Mesendoderm (in vitro differentiated cells): Measurements from ENCODE around the gene MVD.

Source experiments
- DNase-seq: peaks from one replicate; pipeline ENCODE4 v3.0.0; 2013
- H2AK5ac ChIP-seq: 2 replicates; pipeline ENCODE4 v1.6.1; 2013; ENCODE audit warnings: low read length, inconsistent platforms
- H2BK120ac ChIP-seq: 2 replicates; pipeline ENCODE4 v1.6.1; 2013; ENCODE audit warnings: low read depth, mild to moderate bottlenecking, low read length, moderate library complexity, mixed read lengths
- H2BK15ac ChIP-seq: replicated peaks from 2 replicates; pipeline ENCODE4 v1.6.1; 2013; ENCODE audit warnings: low read depth, mild to moderate bottlenecking, moderate library complexity
- H2BK5ac ChIP-seq: 2 replicates; pipeline ENCODE4 v1.6.1; 2013; ENCODE audit warnings: low read length, inconsistent platforms
- H3K18ac ChIP-seq: 2 replicates; pipeline ENCODE4 v1.6.1; 2013; ENCODE audit warnings: mild to moderate bottlenecking, low read length, mixed read lengths
- H3K23ac ChIP-seq: one replicate; pipeline ENCODE4 v1.6.1; 2013; ENCODE audit warnings: low read length
- H3K27ac ChIP-seq: 2 replicates; pipeline ENCODE4 v1.5.1; 2013; ENCODE audit warnings: low read depth, mild to moderate bottlenecking, inconsistent platforms, low read length, moderate library complexity
- H3K27me3 ChIP-seq: 2 replicates; pipeline ENCODE4 v1.6.1; 2013; ENCODE audit warnings: low read length, control low read depth, mild to moderate bottlenecking, inconsistent platforms; ENCODE audit not compliant: insufficient read depth, poor library complexity
- H3K36me3 ChIP-seq: 2 replicates; pipeline ENCODE4 v1.6.1; 2013; ENCODE audit warnings: low read length, inconsistent platforms; ENCODE audit not compliant: control insufficient read depth, insufficient read depth
- H3K4ac ChIP-seq: one replicate; pipeline ENCODE4 v1.6.1; 2013; ENCODE audit warnings: low read depth, mild to moderate bottlenecking, low read length, moderate library complexity
- H3K4me1 ChIP-seq: 2 replicates; pipeline ENCODE4 v1.6.1; 2013; ENCODE audit warnings: low read depth, low read length, inconsistent platforms; ENCODE audit not compliant: control insufficient read depth
- H3K4me2 ChIP-seq: 2 replicates; pipeline ENCODE4 v1.6.1; 2013; ENCODE audit warnings: low read length
- H3K4me3 ChIP-seq: 2 replicates; pipeline ENCODE4 v1.5.1; 2013; ENCODE audit warnings: mild to moderate bottlenecking, low read length
- H3K56ac ChIP-seq: one replicate; pipeline ENCODE4 v1.6.1; 2013; ENCODE audit warnings: low read length
- H3K79me1 ChIP-seq: 2 replicates; pipeline ENCODE4 v1.6.1; 2013; ENCODE audit warnings: low read length, inconsistent platforms
- H3K79me2 ChIP-seq: 2 replicates; pipeline ENCODE4 v1.6.1; 2013; ENCODE audit warnings: mild to moderate bottlenecking, low read length; ENCODE audit not compliant: control insufficient read depth, insufficient read depth
- H3K9ac ChIP-seq: 2 replicates; pipeline ENCODE4 v1.6.1; 2013; ENCODE audit warnings: low read length, inconsistent platforms
- H4K5ac ChIP-seq: one replicate; pipeline ENCODE4 v1.6.1; 2013; ENCODE audit warnings: low read length
- H4K8ac ChIP-seq: one replicate; pipeline ENCODE4 v1.6.1; 2013; ENCODE audit warnings: low read depth, mild to moderate bottlenecking, control low read depth, low read length, moderate library complexity
- WGBS: extraction: QIAGEN DNeasy Blood & Tissue Kit; methylation state at CpG from one replicate; pipeline ENCODE4 v1.1.7; 2013; ENCODE audit warnings: low lambda C conversion rate, missing lambda C conversion rate; ENCODE audit not compliant: insufficient coverage; ENCODE audit errors: extremely low coverage; 5-methylcytosine and 5-hydroxymethylcytosine counted together

MVD gene

GRCh38 chr16:88697831-88698615, 35.1 kb upstream of the MVD start:
- Histone ChIP-seq H4K8ac (no peak overlapping the region), H3K4me3 (no peak overlapping the region), H3K23ac (no peak overlapping the region), H3K4ac (no peak overlapping the region), H3K79me1 (no peaks in the 10 kb centered on the region), H2BK120ac (no peak overlapping the region), H3K79me2 (no peaks in the 10 kb centered on the region), H3K27ac (no peak overlapping the region), H3K4me2 (no peak overlapping the region), H3K4me1 (no peaks in the 10 kb centered on the region), H4K5ac (no peak overlapping the region), H2AK5ac (no peak overlapping the region), H3K36me3 (no peaks in the 10 kb centered on the region), H3K27me3 (no peaks in the 10 kb centered on the region), H2BK5ac (no peak overlapping the region), H3K56ac (no peak overlapping the region), H3K18ac (no peak overlapping the region), H2BK15ac (no peak overlapping the region), H3K9ac (no peak overlapping the region)
- WGBS = no CpG with 5 or more reads among the region's 37 CpGs
- DNase-seq = no peak

GRCh38 chr16:88697116-88697830, 34.4 kb upstream of the MVD start:
- Histone ChIP-seq H3K9ac (no peak overlapping the region), H3K4me2 (no peak overlapping the region), H3K27me3 (no peaks in the 10 kb centered on the region), H2BK120ac (no peak overlapping the region), H3K23ac (no peak overlapping the region), H4K8ac (no peak overlapping the region), H3K4ac (no peak overlapping the region), H3K79me1 (no peaks in the 10 kb centered on the region), H3K36me3 (no peaks in the 10 kb centered on the region), H3K79me2 (no peaks in the 10 kb centered on the region), H2BK5ac (no peak overlapping the region), H3K56ac (no peak overlapping the region), H3K4me3 (no peak overlapping the region), H2BK15ac (no peak overlapping the region), H3K4me1 (no peaks in the 10 kb centered on the region), H3K18ac (no peak overlapping the region), H2AK5ac (no peak overlapping the region), H4K5ac (no peak overlapping the region), H3K27ac (no peak overlapping the region)
- no peak for DNase-seq
- WGBS = no CpG with 5 or more reads among the region's 47 CpGs

- Histone ChIP-seq H2BK5ac (no peak overlapping the region), H3K4me3 (no peak overlapping the region), H3K79me1 (no peaks in the 10 kb centered on the region), H3K9ac (no peak overlapping the region), H3K4me1 (no peaks in the 10 kb centered on the region), H4K8ac (no peak overlapping the region), H4K5ac (no peak overlapping the region), H3K4ac (no peak overlapping the region), H3K36me3 (no peaks in the 10 kb centered on the region), H3K79me2 (no peaks in the 10 kb centered on the region), H2BK15ac (no peak overlapping the region), H3K56ac (no peak overlapping the region), H3K27ac (no peak overlapping the region), H3K27me3 (no peaks in the 10 kb centered on the region), H2BK120ac (no peak overlapping the region), H3K4me2 (no peak overlapping the region), H3K18ac (no peak overlapping the region), H3K23ac (no peak overlapping the region), H2AK5ac (no peak overlapping the region)
- WGBS = no CpG with 5 or more reads among the region's 14 CpGs
- no peak for DNase-seq
These were observed 33.5 kb upstream of the MVD start for GRCh38 chr16:88696441-88696840.

GRCh38 chr16:88695753-88696152, 32.9 kb upstream of the MVD start:
- H2BK5ac ChIP-seq = no peak overlapping the region
- no peak overlapping the region for H3K4ac ChIP-seq
- no peak overlapping the region for H2AK5ac ChIP-seq
- H2BK15ac ChIP-seq = no peak overlapping the region
- no peaks in the 10 kb centered on the region for H3K79me1 ChIP-seq
- H3K18ac ChIP-seq = no peak overlapping the region
- DNase-seq = no peak
- no peak overlapping the region for H4K5ac ChIP-seq
- H3K79me2 ChIP-seq = no peaks in the 10 kb centered on the region
- no peak overlapping the region for H3K9ac ChIP-seq
- no peaks in the 10 kb centered on the region for H3K27me3 ChIP-seq
- no peaks in the 10 kb centered on the region for H3K4me1 ChIP-seq
- no peak overlapping the region for H3K27ac ChIP-seq
- no peak overlapping the region for H3K23ac ChIP-seq
- no peak overlapping the region for H2BK120ac ChIP-seq
- no peaks in the 10 kb centered on the region for H3K36me3 ChIP-seq
- H3K4me3 ChIP-seq = no peak overlapping the region
- H3K56ac ChIP-seq = no peak overlapping the region
- whole genome bisulfite sequencing = no CpG with 5 or more reads among the region's 7 CpGs
- H4K8ac ChIP-seq = no peak overlapping the region
- no peak overlapping the region for H3K4me2 ChIP-seq

GRCh38 chr16:88695218-88695617, 32.3 kb upstream of the MVD start:
- Histone ChIP-seq H2BK5ac (no peak overlapping the region), H3K27me3 (no peaks in the 10 kb centered on the region), H2AK5ac (no peak overlapping the region), H3K79me1 (no peaks in the 10 kb centered on the region), H2BK15ac (no peak overlapping the region), H3K79me2 (no peaks in the 10 kb centered on the region), H3K4me3 (no peak overlapping the region), H3K4me1 (no peaks in the 10 kb centered on the region), H2BK120ac (no peak overlapping the region), H3K9ac (no peak overlapping the region), H4K5ac (no peak overlapping the region), H3K4me2 (no peak overlapping the region), H3K18ac (no peak overlapping the region), H3K36me3 (no peaks in the 10 kb centered on the region), H3K56ac (no peak overlapping the region), H3K27ac (no peak overlapping the region), H4K8ac (no peak overlapping the region), H3K4ac (no peak overlapping the region), H3K23ac (no peak overlapping the region)
- DNase-seq = no peak
- WGBS = no CpG with 5 or more reads among the region's 15 CpGs
